T follicular helper cell (primary cell): Measurements from ENCODE around the gene TRO.

Experiments
- DNase-seq: peaks from one replicate; pipeline ENCODE4 v3.0.0-alpha.2; 2020; ENCODE audit warnings: low read depth
- total RNA-seq, 2 experiments: gene quantifications; one replicate each; lab custom pipeline; 2026; lab: John Stamatoyannopoulos, UW

Gene TRO, protein sequence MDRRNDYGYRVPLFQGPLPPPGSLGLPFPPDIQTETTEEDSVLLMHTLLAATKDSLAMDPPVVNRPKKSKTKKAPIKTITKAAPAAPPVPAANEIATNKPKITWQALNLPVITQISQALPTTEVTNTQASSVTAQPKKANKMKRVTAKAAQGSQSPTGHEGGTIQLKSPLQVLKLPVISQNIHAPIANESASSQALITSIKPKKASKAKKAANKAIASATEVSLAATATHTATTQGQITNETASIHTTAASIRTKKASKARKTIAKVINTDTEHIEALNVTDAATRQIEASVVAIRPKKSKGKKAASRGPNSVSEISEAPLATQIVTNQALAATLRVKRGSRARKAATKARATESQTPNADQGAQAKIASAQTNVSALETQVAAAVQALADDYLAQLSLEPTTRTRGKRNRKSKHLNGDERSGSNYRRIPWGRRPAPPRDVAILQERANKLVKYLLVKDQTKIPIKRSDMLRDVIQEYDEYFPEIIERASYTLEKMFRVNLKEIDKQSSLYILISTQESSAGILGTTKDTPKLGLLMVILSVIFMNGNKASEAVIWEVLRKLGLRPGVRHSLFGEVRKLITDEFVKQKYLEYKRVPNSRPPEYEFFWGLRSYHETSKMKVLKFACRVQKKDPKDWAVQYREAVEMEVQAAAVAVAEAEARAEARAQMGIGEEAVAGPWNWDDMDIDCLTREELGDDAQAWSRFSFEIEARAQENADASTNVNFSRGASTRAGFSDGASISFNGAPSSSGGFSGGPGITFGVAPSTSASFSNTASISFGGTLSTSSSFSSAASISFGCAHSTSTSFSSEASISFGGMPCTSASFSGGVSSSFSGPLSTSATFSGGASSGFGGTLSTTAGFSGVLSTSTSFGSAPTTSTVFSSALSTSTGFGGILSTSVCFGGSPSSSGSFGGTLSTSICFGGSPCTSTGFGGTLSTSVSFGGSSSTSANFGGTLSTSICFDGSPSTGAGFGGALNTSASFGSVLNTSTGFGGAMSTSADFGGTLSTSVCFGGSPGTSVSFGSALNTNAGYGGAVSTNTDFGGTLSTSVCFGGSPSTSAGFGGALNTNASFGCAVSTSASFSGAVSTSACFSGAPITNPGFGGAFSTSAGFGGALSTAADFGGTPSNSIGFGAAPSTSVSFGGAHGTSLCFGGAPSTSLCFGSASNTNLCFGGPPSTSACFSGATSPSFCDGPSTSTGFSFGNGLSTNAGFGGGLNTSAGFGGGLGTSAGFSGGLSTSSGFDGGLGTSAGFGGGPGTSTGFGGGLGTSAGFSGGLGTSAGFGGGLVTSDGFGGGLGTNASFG (N-terminal part only)
- 1.5 to 5.5 reads per million in 2 experiments for total RNA-seq

GRCh38 chrX:54920610-54921426 lies at the start of gene TRO:
Gene TRO (plus strand): TSS chrX:54920824. CDS start chrX:54922247, 1,423 bp downstream.
- no peak for DNase-seq

DNA sequence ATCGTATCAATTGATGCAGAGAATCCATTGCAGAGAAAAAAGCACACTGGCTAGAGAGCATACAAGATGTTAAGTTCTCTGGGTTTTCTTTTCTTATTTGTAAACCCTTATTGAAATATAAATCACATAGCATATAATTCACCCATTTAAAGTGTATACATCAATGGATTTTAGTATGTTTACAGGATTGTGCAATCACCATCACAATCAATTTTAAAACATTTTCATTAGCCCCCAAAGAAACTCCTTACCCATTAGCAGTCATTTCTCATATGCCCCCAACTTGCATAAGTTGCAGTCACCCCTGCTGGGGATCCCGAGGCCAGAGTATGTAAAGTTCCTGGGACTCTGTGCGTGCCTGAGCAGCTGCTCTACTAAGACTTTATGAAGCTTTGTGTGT lies 34.9 kb upstream of the TRO start:
- DNase-seq, result no peak

- peak; percentile 31 for DNase-seq
These were observed 29.1 kb upstream of the TRO start for GRCh38 chrX:54891573-54891972.

DNA sequence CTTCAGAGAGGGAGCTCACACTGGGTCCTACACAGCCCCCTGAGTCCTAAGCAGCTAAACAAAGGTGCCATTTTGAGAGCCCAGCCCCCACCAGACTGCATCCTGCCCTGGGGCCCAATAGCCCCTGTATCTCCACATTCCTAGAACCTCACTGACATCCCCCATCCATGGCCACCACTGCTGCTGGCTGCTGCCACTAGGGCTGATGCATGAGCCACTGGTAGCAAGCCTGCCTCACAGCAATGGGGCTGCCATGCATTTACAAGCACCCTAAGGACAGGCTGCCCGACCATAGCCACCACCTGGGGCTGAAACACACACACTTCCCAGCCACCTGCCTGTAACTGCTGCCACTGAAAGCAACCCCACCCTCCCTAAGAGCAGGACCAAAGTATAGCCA lies 26.5 kb upstream of the TRO start:
- no peak for DNase-seq

GRCh38 chrX:54909941-54910340 lies 10.7 kb upstream of the TRO start:
- DNase-seq, result no peak

GRCh38 chrX:54921427-54922021 lies 900 bp downstream of the TRO start:
- DNase-seq, result peak; percentile 26

- DNase-seq, result no peak
These were observed 1.9 kb downstream of the TRO start for GRCh38 chrX:54922547-54922946.

DNA sequence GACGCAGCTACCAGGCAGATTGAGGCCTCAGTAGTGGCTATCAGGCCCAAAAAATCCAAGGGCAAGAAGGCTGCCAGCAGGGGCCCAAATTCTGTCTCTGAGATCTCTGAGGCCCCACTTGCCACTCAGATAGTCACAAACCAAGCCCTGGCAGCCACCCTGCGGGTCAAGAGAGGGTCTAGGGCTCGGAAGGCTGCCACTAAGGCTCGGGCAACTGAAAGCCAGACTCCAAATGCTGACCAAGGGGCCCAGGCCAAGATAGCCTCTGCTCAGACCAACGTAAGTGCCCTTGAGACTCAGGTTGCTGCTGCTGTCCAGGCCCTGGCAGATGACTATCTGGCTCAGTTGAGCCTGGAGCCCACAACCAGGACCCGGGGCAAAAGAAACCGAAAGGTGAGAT lies 2.8 kb downstream of the TRO start:
- no peak for DNase-seq

GRCh38 chrX:54926978-54927377 lies 6.4 kb downstream of the TRO start:
- DNase-seq, result no peak

DNA sequence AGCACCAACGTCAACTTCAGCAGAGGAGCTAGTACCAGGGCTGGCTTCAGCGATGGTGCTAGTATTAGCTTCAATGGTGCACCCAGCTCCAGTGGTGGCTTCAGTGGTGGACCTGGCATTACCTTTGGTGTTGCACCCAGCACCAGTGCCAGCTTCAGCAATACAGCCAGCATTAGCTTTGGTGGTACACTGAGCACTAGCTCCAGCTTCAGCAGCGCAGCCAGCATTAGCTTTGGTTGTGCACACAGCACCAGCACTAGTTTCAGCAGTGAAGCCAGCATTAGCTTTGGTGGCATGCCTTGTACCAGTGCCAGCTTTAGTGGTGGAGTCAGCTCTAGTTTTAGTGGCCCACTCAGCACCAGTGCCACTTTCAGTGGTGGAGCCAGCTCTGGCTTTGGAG lies 8.3 kb downstream of the TRO start:
- DNase-seq, result no peak

- DNase-seq, result no peak
These were observed 9.8 kb downstream of the TRO start for GRCh38 chrX:54930291-54931049.

DNA sequence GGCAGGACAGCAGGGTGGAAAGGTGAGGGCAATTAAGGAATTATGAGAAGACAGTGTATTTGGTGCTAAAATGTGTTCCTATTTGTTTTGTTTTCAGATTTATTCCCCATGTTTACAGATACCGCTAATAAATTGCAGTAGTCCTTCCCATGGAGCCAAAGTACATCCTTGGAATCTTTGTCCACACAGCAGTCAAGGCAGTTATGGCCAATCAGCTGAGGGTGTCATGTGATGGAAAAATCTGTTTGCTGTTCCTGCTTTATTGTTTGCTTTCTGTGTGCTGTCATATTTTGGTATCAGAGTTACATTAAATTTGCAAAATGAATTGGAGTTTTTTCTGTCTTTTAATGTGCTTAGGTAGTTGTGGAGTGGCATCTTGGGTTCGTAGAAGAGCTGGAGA lies 10.5 kb downstream of the TRO start:
- no peak for DNase-seq

DNA sequence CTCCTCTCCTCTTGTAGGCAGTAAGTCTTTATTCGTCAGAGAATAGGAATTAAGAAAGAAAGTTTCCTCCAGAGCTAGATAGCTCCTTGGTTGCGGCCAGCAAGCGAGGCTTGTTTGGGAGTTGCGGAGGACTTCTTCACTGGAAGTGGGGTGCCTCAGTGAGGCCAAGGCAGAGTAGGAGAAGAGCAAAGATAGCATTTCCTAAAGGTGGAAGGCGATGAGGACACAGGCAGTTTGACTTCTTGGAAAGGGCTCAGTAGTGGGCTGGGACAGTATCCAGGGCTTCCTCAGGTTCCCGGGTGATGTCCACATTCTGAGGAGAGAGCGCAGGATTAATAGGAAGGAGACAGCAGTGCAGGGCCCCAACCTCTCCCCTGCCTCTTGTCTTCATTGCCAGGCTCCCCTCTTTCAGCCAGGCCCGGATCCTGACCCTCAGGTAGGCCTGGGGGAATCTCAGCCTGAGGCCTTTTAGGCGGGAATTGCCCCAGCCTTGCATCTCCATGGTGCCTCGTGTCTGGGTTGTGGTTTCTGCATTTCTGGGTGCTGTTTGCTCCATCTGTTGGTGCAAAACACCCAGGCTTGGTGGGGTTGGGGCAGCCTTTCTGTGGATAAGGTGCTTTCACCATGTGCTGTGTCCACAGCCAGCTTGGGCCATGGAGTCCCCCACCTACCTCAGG lies 12.7 kb downstream of the TRO start:
- DNase-seq, result no peak

DNA sequence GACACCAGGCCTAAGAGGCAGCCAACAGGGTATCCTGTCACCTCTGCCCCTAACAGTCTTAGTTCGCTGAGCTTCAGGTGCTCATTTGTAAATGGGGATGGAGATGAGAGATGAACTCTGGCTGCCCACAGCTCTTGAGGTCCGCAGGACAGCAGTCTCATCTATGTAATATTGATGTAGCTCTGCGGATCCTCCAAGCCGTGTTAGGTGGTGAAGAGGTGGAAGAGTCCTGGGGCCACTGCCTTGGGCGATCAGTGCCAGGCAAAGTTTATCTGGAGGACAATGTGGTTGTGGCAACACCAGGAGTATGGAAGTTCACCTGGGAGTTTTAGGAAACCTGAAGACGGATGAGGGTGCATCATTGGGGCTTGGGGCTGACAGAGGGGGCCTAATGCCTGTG lies 13.4 kb downstream of the TRO start:
- DNase-seq, result no peak

GRCh38 chrX:54934890-54935289 lies 14.3 kb downstream of the TRO start:
- DNase-seq, result no peak

- DNase-seq, result no peak
These were observed 14.7 kb downstream of the TRO start for GRCh38 chrX:54935306-54935705.

DNA sequence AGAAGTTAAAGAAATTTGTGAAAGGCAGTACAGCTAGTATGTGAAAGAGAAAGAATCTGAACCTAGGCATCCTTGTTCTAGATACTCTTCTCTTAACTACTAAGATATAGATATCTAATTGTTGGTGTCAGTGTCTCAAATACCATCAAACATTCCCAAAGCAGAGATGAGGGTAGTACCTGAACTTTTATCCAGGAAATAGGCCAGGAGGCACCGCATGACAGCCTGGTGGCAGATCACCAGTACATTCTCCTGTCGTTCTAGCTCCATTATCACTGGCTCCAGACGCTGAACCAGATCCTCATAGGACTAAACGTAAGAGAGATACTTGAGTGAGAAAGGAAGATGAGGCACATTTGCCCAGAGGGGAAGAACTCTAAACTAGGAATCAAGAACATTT lies 16.8 kb downstream of the TRO start:
- DNase-seq, result no peak

DNA sequence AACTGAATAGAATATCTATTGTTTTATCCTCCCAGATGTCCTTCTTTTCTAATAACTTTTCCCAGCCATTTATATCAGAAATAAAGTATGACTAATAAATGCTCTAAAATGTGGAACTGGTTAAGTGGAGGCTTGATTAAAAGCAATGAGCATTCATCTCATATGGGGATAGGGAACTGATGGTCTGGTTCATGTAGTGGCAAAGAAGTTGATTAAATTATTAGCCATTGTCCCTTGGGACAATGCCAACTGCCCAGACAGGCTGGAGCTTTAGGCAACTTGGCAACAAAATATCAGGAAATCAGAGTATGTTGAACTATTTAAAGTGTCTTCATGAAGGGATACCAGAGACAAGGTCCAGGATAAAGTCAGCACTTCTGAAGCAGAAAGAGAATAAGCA lies 24.2 kb downstream of the TRO start:
- DNase-seq, result no peak

GRCh38 chrX:54945224-54945623 lies 24.6 kb downstream of the TRO start:
- no peak for DNase-seq
